Mammary epithelial cell (primary cell): Measurements from ENCODE around the gene IRAK3.

Source experiments
- CTCF ChIP-seq, 2 donors: IDR thresholded peaks in 1 of 2; conservative IDR thresholded peaks in 1 of 2; 2 replicates each; pipeline ENCODE4 v1.5.1; 2011 to 2012; ENCODE audit warnings: inconsistent platforms in 2 of 2, low read length in 2 of 2, mild to moderate bottlenecking in 2 of 2, control low read depth in 1 of 2, low read depth in 1 of 2; ENCODE audit not compliant: insufficient read depth in 1 of 2; ENCODE audit errors: extremely low read depth in 1 of 2
- EZH2 ChIP-seq: IDR thresholded peaks from 2 replicates; pipeline ENCODE4 v1.6.1; 2012; ENCODE audit warnings: low read length, inconsistent platforms, borderline replicate concordance

- TF ChIP-seq CTCF (conservative IDR thresholded peaks at IDR 0.05 in 1 of 2, IDR thresholded peaks at IDR 0.05 in 1 of 2; ENCODE audit: extremely low read depth in 1 of 2, insufficient read depth in 1 of 2, low read depth in 1 of 2, low read length in 2 of 2) (no peak), EZH2 (no peak)
These were observed 7.8 kb downstream of the IRAK3 start for GRCh38 chr12:66196806-66197205.
